NT2/D1 (cell line): Measurements from ENCODE around the gene PDK1.

Experiments used
- YY1 ChIP-seq: IDR thresholded peaks from 2 replicates; pipeline ENCODE4 v1.6.1; 2011; ENCODE audit not compliant: insufficient read length, insufficient read depth
- ZNF274 ChIP-seq: IDR thresholded peaks from 2 replicates; pipeline ENCODE4 v1.6.1; 2011; ENCODE audit warnings: mild to moderate bottlenecking, low read depth, low read length

GRCh38 chr2:172606285-172606684 lies 50.4 kb downstream of the PDK1 start:
- no peak for TF ChIP-seq ZNF274
- no peak for TF ChIP-seq YY1
